IPS-15b (cell line): ENCODE results near the gene PNPLA2.

Source experiments
- H3K27me3 ChIP-seq: one replicate; pipeline ENCODE4 v1.6.1; 2013; ENCODE audit warnings: low read length; ENCODE audit not compliant: control insufficient read depth, insufficient read depth
- H3K36me3 ChIP-seq: one replicate; pipeline ENCODE4 v1.6.1; 2013; ENCODE audit warnings: low read length; ENCODE audit not compliant: control insufficient read depth, insufficient read depth
- H3K4me1 ChIP-seq: one replicate; pipeline ENCODE4 v1.6.1; 2013; ENCODE audit warnings: mild to moderate bottlenecking, low read length; ENCODE audit not compliant: control insufficient read depth, insufficient read depth
- H3K4me3 ChIP-seq: one replicate; pipeline ENCODE4 v1.5.1; 2013; ENCODE audit warnings: low read depth, low read length
- H3K9ac ChIP-seq: one replicate; pipeline ENCODE4 v1.6.1; 2013; ENCODE audit warnings: low read depth, mild to moderate bottlenecking, low read length
- H3K9me3 ChIP-seq: one replicate; pipeline ENCODE4 v1.6.1; 2013; ENCODE audit warnings: mild to moderate bottlenecking, low read length; ENCODE audit not compliant: control insufficient read depth, insufficient read depth

PNPLA2 gene

DNA sequence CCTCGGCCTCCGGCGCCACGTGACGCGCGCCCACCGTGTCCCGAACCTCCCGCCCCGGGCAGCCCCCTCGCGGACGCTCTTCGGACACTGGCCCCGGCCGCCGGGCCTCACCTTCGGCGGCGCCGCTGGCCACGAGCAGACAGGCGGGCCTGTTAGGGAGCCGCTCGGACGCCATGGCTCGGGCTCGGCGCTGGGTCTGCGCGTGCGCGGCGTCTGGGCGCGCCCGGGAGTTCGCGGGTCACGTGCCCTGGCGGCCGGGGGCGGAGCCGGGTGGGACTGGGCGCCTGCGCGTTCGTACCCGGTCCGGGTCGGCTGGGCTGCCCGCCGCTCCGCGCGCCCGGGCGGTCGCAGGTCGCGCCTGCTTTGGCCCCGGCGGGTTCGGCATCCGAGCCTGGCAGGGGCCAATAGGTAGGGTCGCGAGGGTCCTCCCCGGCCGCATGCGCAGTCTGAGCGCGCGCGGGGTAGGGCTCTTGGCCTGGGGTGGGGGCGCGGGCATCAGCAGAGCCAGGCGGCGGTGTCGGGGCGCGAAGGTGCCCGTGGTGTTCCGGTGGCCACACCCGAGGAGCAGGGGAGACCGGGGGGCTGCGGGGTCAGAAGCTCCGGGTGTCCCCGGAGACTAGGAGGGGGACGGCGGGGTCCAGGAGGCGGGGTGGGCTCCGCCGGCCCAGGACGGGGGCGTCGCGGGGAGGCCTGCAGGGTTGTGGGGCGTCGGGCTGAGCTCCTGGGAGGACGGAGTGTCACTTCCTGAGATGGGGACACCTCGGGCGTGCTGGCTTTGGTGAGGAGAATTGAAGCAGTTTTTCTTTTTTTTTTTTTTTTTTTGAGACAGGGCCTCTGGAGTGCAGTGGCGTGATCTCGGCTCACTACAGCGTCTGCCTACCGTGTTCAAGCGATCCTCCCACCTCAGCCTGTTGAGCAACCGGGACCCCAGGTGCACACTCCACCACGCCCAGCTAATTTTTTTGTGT lies 41.1 kb upstream of the PNPLA2 start, which contains the start of gene GATD1:
Gene GATD1, minus strand, starts transcription at position 200 of the 968 bp plus-strand sequence. Its CDS starts 25 bp downstream, at position 175.
- Histone ChIP-seq H3K9me3 (no peaks in the 10 kb centered on the region), H3K4me3 (peak within 1 kb of the TSS; percentile 86), H3K4me1 (no peaks in the 10 kb centered on the region)

DNA sequence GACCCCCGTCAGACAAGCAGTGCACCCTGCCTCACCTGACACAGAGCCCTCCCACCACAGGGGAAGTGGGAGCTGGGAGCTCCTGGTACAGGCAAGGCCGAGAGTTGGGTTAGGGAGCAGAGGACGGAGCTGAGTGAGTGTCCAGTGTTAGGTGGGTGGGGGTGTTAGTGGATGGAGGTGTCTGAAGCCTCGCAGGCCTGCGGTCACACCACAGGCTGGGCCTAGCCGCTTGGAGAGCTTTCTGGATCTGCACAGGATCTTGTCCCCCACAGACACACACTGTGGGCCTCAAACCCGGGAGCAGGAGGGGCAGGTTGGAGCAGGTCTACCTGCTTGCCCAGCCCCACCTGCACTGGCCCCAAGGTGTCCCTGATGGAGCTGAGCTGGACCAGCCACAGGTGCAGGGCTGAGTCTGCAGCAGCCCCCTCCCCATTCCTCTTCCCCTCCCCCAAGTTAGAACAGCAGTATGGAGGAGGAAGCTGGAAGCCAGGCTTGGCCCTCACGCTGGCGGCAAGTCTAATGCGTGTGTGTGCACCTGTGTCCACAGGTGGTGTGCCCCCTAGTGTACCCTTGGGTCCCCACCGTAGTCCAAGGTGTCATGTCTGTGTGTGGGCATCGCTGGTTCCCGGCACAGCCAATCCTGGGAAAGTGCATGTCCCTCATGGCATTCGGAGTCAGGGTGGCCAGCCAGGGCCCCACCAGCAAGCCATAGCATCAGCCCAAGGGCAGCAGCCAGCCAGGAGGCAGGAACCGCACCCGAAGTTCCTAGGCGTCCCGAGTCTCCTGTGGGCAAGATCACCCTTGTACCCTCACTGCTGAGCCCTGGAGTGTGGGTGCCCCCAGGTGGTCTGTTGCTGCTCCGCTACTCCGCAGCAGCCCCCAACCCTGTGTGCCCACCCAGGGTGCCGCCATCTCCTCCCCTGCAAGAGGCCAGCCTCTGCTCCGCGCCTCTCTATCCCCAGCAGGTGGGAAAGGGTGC lies 39.4 kb upstream of the PNPLA2 start:
- Histone ChIP-seq H3K9me3 (no peaks in the 10 kb centered on the region), H3K4me1 (peaks cover 9% of the 10 kb centered on the region), H3K36me3 (peaks cover 8% of the 10 kb centered on the region), H3K4me3 (no peak overlapping the region), H3K27me3 (no peaks in the 10 kb centered on the region), H3K9ac (no peak overlapping the region)

More for the DNA sequence above, 41.1 kb upstream of the PNPLA2 start, which contains the start of gene GATD1:
- Histone ChIP-seq H3K27me3 (no peaks in the 10 kb centered on the region), H3K9ac (peak within 1 kb of the TSS; percentile 65), H3K36me3 (peaks cover 18% of the 10 kb centered on the region)

DNA sequence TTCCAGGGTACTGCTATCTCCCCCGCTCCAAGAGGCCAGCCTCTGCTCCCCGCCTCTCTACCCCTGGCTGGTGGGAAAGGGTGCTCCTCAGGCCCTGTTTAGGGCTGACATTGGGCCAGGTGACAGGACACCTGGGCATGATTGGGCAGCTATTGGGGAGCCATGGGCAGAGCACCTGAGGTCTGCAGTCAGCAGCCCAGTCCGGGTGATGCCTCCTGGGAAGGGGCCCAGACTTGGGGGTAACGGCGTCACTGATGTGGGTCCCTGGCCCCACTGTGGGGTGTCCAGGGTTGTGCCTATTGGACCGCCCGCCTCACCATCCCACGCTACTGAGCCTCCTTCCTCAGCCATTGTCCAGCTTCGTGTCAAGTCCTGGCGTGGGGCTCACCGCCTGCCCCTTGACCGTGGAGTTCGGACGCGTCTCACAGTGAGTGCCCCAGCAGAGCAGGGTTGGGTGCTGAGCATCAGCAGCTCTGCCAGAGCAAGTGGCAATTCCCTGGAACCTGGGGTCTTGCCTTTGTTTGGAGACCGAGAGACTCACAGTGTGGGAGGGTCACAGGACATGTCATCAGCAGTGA lies 38.7 kb upstream of the PNPLA2 start:
- Histone ChIP-seq H3K9ac (no peak overlapping the region), H3K4me1 (peaks cover 9% of the 10 kb centered on the region), H3K36me3 (peaks cover 8% of the 10 kb centered on the region), H3K4me3 (no peak overlapping the region), H3K9me3 (no peaks in the 10 kb centered on the region), H3K27me3 (no peaks in the 10 kb centered on the region)

DNA sequence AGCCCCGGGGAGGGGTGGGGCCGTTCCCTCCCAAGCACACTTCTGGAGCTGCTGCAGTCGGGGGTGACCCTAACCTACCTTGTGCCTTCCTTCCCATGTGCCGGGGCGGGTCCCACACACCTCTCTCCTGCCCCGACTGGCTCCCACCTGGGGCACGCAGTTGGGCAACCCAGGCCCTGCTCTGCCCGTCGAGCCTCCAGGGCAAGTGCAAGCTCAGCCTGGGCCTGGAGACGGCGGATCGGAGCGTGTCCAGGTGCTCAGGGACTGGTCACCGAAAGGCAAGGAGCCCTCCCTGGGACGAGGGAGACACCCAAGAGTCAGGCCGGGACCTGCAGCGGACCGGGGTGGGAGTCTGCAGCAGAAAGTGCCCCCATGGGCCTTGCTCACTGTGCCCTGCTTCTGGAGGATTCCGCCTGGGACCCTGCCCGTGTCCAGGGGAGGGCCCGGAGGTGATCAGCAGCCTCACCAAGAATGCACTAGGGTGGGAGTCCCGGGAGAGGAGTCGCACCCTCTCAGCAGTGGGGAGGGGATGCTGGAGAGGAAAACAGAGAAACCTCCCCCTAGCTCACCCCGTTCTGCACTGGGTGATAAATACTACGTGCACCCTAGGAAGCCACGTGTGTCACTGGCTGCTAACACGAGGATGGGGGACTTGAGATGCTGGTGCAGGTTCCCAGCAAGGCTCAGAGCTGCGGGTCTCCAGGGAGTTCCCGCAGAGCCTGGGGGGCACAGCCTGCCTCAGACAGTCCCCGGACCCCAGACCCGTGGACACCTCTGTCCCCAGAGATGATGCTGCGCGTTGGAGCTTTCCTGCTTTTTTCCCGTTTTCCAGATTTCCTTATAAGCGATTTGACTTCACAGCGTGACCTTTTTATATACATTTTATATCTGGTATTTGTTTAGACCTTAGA lies 36.2 kb upstream of the PNPLA2 start:
- H3K36me3 ChIP-seq, result peaks cover 6% of the 10 kb centered on the region
- peaks cover 9% of the 10 kb centered on the region for H3K4me1 ChIP-seq
- H3K9me3 ChIP-seq, result no peaks in the 10 kb centered on the region
- peak overlapping the region; percentile 37 for H3K9ac ChIP-seq
- H3K27me3 ChIP-seq, result no peaks in the 10 kb centered on the region
- H3K4me3 ChIP-seq, result no peak overlapping the region

DNA sequence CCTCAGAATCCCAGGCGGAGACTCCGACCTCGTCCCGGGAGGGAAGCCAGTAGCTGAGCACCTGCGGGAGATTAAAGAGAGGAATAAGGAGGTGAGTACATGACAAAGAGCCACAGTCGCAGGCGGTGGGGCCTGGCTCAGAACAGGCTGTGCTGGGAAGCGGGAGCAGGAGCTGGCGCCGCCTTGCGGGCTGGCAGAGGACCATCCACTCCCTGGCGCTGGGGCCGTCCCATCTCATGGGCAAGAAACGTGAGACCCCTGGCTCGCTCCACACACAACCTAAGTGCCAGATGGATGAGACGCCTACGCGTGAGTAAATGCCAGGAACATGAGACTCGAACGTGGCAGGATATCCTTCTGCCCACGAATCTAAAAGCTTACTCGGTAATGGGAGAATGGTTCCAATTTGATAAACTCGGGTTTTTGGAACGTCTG lies 35.1 kb upstream of the PNPLA2 start:
- H3K9me3 ChIP-seq, result no peaks in the 10 kb centered on the region
- peaks cover 6% of the 10 kb centered on the region for H3K36me3 ChIP-seq
- peaks cover 9% of the 10 kb centered on the region for H3K4me1 ChIP-seq
- H3K9ac ChIP-seq, result no peak overlapping the region
- no peaks in the 10 kb centered on the region for H3K27me3 ChIP-seq
- H3K4me3 ChIP-seq, result peak overlapping the region; percentile 13

DNA sequence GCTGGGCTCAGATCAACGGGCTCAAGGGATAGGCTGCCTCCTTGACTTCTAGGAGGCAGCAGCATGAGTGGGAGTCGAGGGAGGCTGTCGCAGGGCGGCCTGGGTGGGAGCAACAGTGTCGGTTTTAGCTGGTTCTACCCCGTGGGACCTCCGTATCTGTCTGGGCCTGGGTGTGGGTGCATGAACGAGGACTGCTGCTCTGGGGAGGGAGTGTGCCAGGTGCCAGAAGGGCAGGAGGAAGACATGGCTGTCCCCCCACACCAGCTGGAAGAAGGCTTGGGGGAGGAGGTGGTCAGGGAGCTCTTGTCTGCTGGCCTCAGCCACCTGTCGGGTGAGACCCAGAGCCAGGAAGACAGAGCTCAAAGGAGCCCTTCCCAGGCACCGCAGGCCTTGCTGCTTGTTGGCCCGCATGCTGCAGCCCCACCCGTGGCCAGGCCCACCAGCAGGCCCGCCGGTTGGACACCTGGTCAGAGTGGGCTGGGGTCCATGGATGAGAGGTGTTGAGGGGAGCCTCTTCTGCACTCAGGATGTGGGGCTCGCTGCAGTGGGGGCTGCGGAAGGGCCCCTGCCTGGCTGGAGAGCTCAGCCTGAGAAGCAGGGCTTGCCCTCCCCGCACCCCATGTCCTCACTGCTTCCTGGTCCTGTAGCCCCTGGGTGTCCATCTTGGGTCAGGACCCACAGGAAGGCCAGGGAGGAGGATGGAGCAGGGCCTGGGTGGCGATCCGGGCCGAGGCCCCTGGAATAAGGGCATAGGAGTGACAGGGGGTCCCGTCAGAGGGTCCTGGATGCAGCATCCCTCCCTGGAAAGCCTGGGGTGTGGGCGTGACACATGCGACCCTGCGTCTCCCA lies 32.3 kb upstream of the PNPLA2 start:
- H3K9me3 ChIP-seq, result no peaks in the 10 kb centered on the region
- peaks cover 6% of the 10 kb centered on the region for H3K36me3 ChIP-seq
- H3K27me3 ChIP-seq, result no peaks in the 10 kb centered on the region
- H3K4me3 ChIP-seq, result no peak overlapping the region
- H3K4me1 ChIP-seq, result peaks cover 11% of the 10 kb centered on the region
- H3K9ac ChIP-seq, result no peak overlapping the region

DNA sequence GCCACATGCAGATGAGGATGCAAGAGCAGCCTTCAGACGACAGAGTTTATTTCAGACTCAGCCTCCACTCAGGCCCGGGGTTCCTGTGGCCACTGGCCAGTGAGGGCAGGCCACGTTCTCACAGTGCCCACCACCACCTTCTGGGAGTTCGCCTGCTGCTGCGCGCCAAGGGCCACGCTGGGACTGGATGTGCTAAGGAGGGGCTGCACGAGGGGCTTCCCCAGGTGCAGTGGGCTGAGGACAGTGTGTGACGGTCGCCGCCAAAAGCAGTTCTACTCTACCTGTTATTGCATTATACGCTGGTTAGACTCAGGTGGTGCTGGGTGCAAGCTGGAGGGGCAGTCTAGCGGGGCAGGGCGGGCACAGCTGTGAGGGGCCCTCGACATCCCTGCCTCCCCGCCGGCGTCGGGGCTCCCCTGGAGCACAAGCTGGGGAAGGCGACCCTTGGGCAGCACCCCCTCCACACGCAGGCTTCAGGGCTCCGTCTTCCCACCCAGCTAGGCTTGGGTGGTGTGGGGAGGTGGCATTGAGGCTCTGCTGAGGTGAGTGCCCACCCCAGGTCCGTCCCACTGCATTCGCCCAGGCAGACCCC lies 31.5 kb upstream of the PNPLA2 start:
- Histone ChIP-seq H3K4me1 (peaks cover 11% of the 10 kb centered on the region), H3K9ac (no peak overlapping the region), H3K9me3 (no peaks in the 10 kb centered on the region), H3K36me3 (peaks cover 10% of the 10 kb centered on the region), H3K27me3 (no peaks in the 10 kb centered on the region), H3K4me3 (no peak overlapping the region)

DNA sequence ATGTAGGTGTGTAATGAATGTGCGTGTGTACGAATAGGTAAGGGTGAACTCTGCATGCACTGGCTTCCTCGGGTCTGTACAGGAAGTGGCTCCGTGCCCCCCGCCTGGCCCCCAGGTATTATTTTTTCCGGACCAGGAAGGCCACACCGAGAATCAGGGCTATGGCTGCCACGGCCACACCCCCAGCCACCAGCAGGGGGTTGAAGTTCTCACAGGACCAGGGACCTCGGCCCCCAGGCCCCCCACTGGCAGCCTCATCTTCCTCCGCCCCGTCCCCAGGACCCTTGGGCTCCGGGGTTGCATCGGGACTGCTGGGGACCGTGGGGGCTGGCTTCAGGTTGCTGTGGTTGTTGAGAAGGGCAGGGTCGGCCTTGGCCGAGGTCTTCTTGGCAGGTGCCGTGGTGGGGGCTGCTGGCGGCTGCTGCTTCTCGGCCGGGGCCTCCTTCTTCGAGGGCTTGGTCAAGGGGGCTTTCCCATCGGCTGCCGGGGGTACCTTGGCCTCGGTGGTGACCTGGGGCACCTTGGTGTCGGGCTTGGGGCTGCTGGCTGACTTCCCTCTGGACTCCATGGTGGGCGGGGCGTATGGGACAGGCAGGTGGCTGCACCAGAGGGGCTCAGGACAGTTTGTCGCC lies 30.6 kb upstream of the PNPLA2 start:
- peaks cover 6% of the 10 kb centered on the region for H3K4me1 ChIP-seq
- no peak overlapping the region for H3K9ac ChIP-seq

DNA sequence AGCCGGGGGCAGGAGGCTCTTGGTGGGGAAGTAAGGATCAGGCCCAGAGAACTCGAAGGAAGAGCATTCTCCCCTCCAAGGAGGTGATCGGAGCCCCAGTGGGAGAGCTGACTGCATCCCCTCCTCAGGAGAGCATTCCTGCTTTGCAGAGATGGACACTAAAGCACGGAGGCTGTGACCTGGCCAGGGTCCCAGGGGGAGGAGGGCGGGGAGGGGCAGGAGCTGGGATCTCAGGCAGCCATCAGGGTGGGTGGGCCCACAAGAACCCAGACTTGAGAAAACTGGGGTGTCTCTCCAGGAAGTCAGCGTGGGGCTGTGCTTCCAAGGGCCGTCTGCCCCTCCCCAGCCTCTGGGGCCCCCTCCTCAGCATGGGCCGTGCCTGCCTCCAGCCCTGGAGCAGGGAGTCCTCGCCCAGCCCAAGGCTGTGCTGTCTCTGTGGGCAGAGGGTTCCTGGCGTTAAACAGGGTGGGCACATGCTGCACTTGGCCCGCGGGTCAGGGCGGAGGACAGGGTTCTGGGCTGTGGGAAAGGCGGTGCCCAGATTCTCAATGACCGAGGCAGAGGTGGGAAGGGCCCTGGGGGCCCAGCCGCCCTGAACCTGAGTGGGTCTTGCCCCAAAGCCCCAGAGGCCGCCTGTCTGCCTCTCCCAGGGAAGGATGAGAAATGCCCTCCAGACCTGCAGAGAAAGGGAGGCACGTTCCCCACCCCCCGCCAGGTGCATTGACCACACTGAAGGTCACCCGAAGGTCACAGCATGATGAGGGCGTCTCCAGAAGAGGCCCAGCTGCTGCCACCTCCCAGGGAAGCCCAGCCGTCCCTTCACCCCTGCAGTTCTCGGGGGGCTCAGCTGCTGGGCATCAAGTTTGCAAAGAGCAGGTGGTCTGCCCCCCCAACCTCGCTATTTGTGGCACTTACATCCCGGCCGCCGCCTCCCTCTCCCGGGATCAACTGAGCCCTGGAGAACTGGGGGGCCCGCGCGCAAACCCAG lies 29.5 kb upstream of the PNPLA2 start:
- peaks cover 27% of the 10 kb centered on the region for H3K36me3 ChIP-seq
- H3K4me1 ChIP-seq, result peaks cover 2% of the 10 kb centered on the region
- no peaks in the 10 kb centered on the region for H3K27me3 ChIP-seq
- peak overlapping the region; percentile 35 for H3K4me3 ChIP-seq
- H3K9ac ChIP-seq, result peak overlapping the region; percentile 24
- no peaks in the 10 kb centered on the region for H3K9me3 ChIP-seq

More for the DNA sequence above, 30.6 kb upstream of the PNPLA2 start:
- H3K9me3 ChIP-seq, result no peaks in the 10 kb centered on the region
- no peak overlapping the region for H3K4me3 ChIP-seq
- no peaks in the 10 kb centered on the region for H3K27me3 ChIP-seq
- peaks cover 16% of the 10 kb centered on the region for H3K36me3 ChIP-seq
